Measurements from ENCODE around the gene PTRHD1. TPM values are rescaled to one million over a fixed set of nuclear protein-coding genes. Genes with fewer than 3 reads are reported as not detected.

PTRHD1 gene
- total and polyA plus RNA-seq, 7 donors: 16.6 to 38.3 (median 27.1) TPM

GRCh38 chr2:24826773-24827145 is 33.6 kb upstream of the PTRHD1 start:
- ATAC-seq (no peak), DNase-seq (no peak)
- Histone ChIP-seq H3K27me3 (ENCODE audit: insufficient read depth in 3 of 3, low read length in 2 of 3) (no peaks in the 10 kb centered on the region), H3K36me3 (ENCODE audit: insufficient read depth in 1 of 2, low read depth in 1 of 2) (no peaks in the 10 kb centered on the region), H3K27ac (no peak overlapping the region), H3K4me3 (no peak overlapping the region), H3K4me1 (peaks cover 5% of the 10 kb centered on the region), H3K9me3 (no peaks in the 10 kb centered on the region)
- WGBS, 3 donors: 61 to 70% (median 63%) methylated on average over 5 of the region's 5 CpGs
- no peak for TF ChIP-seq CTCF (IDR thresholded peaks at IDR 0.05)
- intact Hi-C loops (cut with DNase I): loop anchor here (2.0 to 5.0 kb wide), 2 partner anchors 339 to 416 kb away; no protein-coding TSS in a partner anchor

- H3K27ac ChIP-seq: no peak overlapping the region
- H3K36me3 ChIP-seq (ENCODE audit: insufficient read depth in 1 of 2, low read depth in 1 of 2): no peaks in the 10 kb centered on the region
- no peaks in the 10 kb centered on the region for H3K9me3 ChIP-seq
- WGBS, 3 donors: 86 to 92% (median 88%) methylated on average over 14 of the region's 14 CpGs
- no peak for TF ChIP-seq CTCF (IDR thresholded peaks at IDR 0.05)
- intact Hi-C loops (cut with DNase I): loop anchor here (2.0 to 5.0 kb wide), 2 partner anchors 339 to 415 kb away; no protein-coding TSS in a partner anchor
- no peak overlapping the region for H3K4me3 ChIP-seq
- DNase-seq (peak in 1 of 2 donors; percentile 44), ATAC-seq (no peak)
- H3K4me1 ChIP-seq: peaks cover 5% of the 10 kb centered on the region
- H3K27me3 ChIP-seq (ENCODE audit: insufficient read depth in 3 of 3, low read length in 2 of 3): no peaks in the 10 kb centered on the region
Measured at GRCh38 chr2:24825883-24826772, 32.9 kb upstream of the PTRHD1 start.

- intact Hi-C loops (cut with DNase I): loop anchor here in 1 of 2 donors (5.0 kb wide), 1 partner anchor 338 kb away; no protein-coding TSS in a partner anchor
- Histone ChIP-seq H3K4me1 (peaks cover 5% of the 10 kb centered on the region), H3K9me3 (no peaks in the 10 kb centered on the region), H3K4me3 (no peak overlapping the region), H3K36me3 (ENCODE audit: insufficient read depth in 1 of 2, low read depth in 1 of 2) (peaks cover 0 to 2% of the 10 kb centered on the region in 2 donors), H3K27me3 (ENCODE audit: insufficient read depth in 3 of 3, low read length in 2 of 3) (no peaks in the 10 kb centered on the region), H3K27ac (no peak overlapping the region)
- no peak for ATAC-seq
- DNase-seq: peak in 1 of 2 donors; percentile 28
- 88 to 92% (median 91%) methylated on average over 16 of the region's 16 CpGs for WGBS, 3 donors
- peak; percentile 23 for TF ChIP-seq CTCF (IDR thresholded peaks at IDR 0.05)
Measured at GRCh38 chr2:24824966-24825882, 32.0 kb upstream of the PTRHD1 start.

GRCh38 chr2:24824071-24824588 is 30.9 kb upstream of the PTRHD1 start:
- H3K27me3 ChIP-seq (ENCODE audit: insufficient read depth in 3 of 3, low read length in 2 of 3): no peaks in the 10 kb centered on the region
- peaks cover 5% of the 10 kb centered on the region for H3K4me1 ChIP-seq
- peaks cover 0 to 11% of the 10 kb centered on the region in 2 donors for H3K36me3 ChIP-seq (ENCODE audit: insufficient read depth in 1 of 2, low read depth in 1 of 2)
- no peak overlapping the region for H3K4me3 ChIP-seq
- 94 to 96% (median 95%) methylated on average over 14 of the region's 14 CpGs for WGBS, 3 donors
- DNase-seq (peak in 1 of 2 donors; percentile 38), ATAC-seq (no peak)
- intact Hi-C loops (cut with DNase I): no loop called here
- no peak for TF ChIP-seq CTCF (IDR thresholded peaks at IDR 0.05)
- H3K9me3 ChIP-seq: no peaks in the 10 kb centered on the region
- no peak overlapping the region for H3K27ac ChIP-seq
